GM18511 (cell line): Measurements from ENCODE around the gene FOXO3B.
"Not testable (repeated sequence)": the region's sequence is repeated elsewhere in the genome, so short reads cannot be mapped to it uniquely, and the experiment has no call there.

Source experiments
- ATAC-seq: cut with Tn5 transposase; IDR thresholded peaks from one replicate; pipeline ENCODE4 v1.9.1; 2021; ENCODE audit warnings: mild to moderate bottlenecking, moderate library complexity; ENCODE audit not compliant: unreplicated experiment

The FOXO3B gene

GRCh38 chr17:18661924-18662624, 20.0 kb downstream of the FOXO3B start:
- ATAC-seq, result not testable (repeated sequence)

GRCh38 chr17:18650094-18650493, 32.0 kb downstream of the FOXO3B start:
- ATAC-seq, result not testable (repeated sequence)

- ATAC-seq, result not testable (repeated sequence)
These were observed 37.8 kb downstream of the FOXO3B start, which contains the start of gene TBC1D28 for GRCh38 chr17:18644291-18644690. Gene TBC1D28, minus strand, starts transcription at chr17:18644391. Its CDS starts 3,039 bp downstream, at chr17:18641352.

- ATAC-seq, result not testable (repeated sequence)
These were observed 39.0 kb downstream of the FOXO3B start for GRCh38 chr17:18643124-18643523.

GRCh38 chr17:18638357-18638756, 43.8 kb downstream of the FOXO3B start:
- ATAC-seq, result not testable (repeated sequence)

- ATAC-seq, result not testable (repeated sequence)
These were observed 45.9 kb downstream of the FOXO3B start for GRCh38 chr17:18636237-18636636.

GRCh38 chr17:18635773-18636172, 46.3 kb downstream of the FOXO3B start:
- not testable (repeated sequence) for ATAC-seq

GRCh38 chr17:18634550-18635263, 47.4 kb downstream of the FOXO3B start:
- ATAC-seq, result not testable (repeated sequence)
